K562 (cell line): ENCODE measurements around the gene ZEB2. TPM values are rescaled to one million over a fixed set of nuclear protein-coding genes. Genes with fewer than 3 reads are reported as not detected.
A peak's percentile ranks its signal among the peaks of the same experiment; 100 is the strongest.

Source experiments
- ATAC-seq: fragments of 200-7000 bp; cut with Tn5 transposase; 3 replicates; pipeline ENCODE4 v1.9.1; 2020; ENCODE audit warnings: moderate library complexity
- BruUV-seq: library from RNA; stranded (reverse); fragments of 400-500 nt; replicated peaks from 2 replicates; lab custom pipeline; 2021; lab: Mats Ljungman, UMichigan
- CTCF ChIA-PET: fragments of 300-600 bp; formaldehyde crosslinking; extraction: SDS; loops from one replicate; lab custom pipeline; 2021; ENCODE audit warnings: low intra/inter-chr PET ratio; lab: Yijun Ruan, JAX
- POLR2A ChIA-PET: fragments of 300-600, 350-650 bp; sonication (Branson Sonifier 250); formaldehyde crosslinking; extraction: SDS; loops from one replicate; lab custom pipeline; 2021; ENCODE audit warnings: antibody characterized with exemption, inconsistent platforms; lab: Yijun Ruan, JAX
- DNase-seq, 4 experiments: peaks; one replicate each; pipeline versions ENCODE4 v3.0.0 to v3.0.0-alpha.2; 2011 to 2018; ENCODE audit warnings: low spot score in 3 of 4, mixed read lengths in 3 of 4; ENCODE audit errors: extremely low read depth in 1 of 4
- FAIRE-seq: peaks from 2 replicates; lab custom pipeline; 2011; peaks lifted over from hg19 to GRCh38; lab: Jason Lieb, UNC
- H2AFZ ChIP-seq: 2 replicates; pipeline ENCODE4 v1.6.0; 2011; ENCODE audit warnings: low read depth, low read length, control low read depth, inconsistent platforms
- H3K27ac ChIP-seq: fragments of 200-600 bp; 3 replicates; pipeline ENCODE4 v1.8.0; 2011; ENCODE audit warnings: low read depth, mild to moderate bottlenecking, control low read depth, inconsistent platforms, low read length, moderate library complexity, mixed read lengths; ENCODE audit errors: extremely low read depth
- H3K27me3 ChIP-seq, 2 experiments: fragments of 300-600 bp in 1 of 2; 2 replicates in 1 of 2; 3 replicates in 1 of 2; pipeline versions ENCODE4 v1.6.0 to v1.8.0; 2011; ENCODE audit warnings: inconsistent platforms in 2 of 2, low read length in 2 of 2, mild to moderate bottlenecking in 1 of 2, mixed read lengths in 1 of 2, moderate library complexity in 1 of 2; ENCODE audit not compliant: control insufficient read depth in 2 of 2, insufficient read depth in 2 of 2
- H3K36me3 ChIP-seq: fragments of 300-600 bp; 3 replicates; pipeline ENCODE4 v1.8.0; 2011; ENCODE audit warnings: mild to moderate bottlenecking, low read length, inconsistent platforms; ENCODE audit not compliant: control insufficient read depth, insufficient read depth
- H3K4me1 ChIP-seq, 2 experiments: fragments of 200-600 bp in 1 of 2; replicated peaks in 1 of 2; 2 replicates in 1 of 2; 3 replicates in 1 of 2; pipeline versions ENCODE4 v1.5.1 to v1.8.0; 2011; ENCODE audit warnings: inconsistent platforms in 2 of 2, low read length in 2 of 2, mild to moderate bottlenecking in 1 of 2, mixed read lengths in 1 of 2, moderate library complexity in 1 of 2; ENCODE audit not compliant: control insufficient read depth in 2 of 2, insufficient read depth in 2 of 2
- H3K4me2 ChIP-seq: 2 replicates; pipeline ENCODE4 v1.6.1; 2011; ENCODE audit warnings: low read length, control low read depth, inconsistent platforms, mixed read lengths; ENCODE audit not compliant: insufficient read depth
- H3K4me3 ChIP-seq: fragments of 200-600 bp; sonication (generic), shearing (Covaris generic); 2 replicates; pipeline ENCODE4 v1.5.1; 2016; ENCODE audit warnings: control low read depth, inconsistent platforms
- H3K79me2 ChIP-seq: fragments of 200-600 bp; 3 replicates; pipeline ENCODE4 v1.8.0; 2011; ENCODE audit warnings: low read length, inconsistent platforms; ENCODE audit not compliant: control insufficient read depth, insufficient read depth
- H3K9ac ChIP-seq, 2 experiments: 2 replicates each; pipeline versions ENCODE4 v1.6.0 to v1.6.1; 2011; ENCODE audit warnings: low read depth in 2 of 2, low read length in 2 of 2, control low read depth in 1 of 2, inconsistent platforms in 1 of 2, mild to moderate bottlenecking in 1 of 2, mixed read lengths in 1 of 2; ENCODE audit not compliant: insufficient read depth in 1 of 2
- H3K9me1 ChIP-seq: one replicate; pipeline ENCODE4 v1.6.0; 2011; ENCODE audit warnings: inconsistent platforms, mild to moderate bottlenecking, low read length, moderate library complexity; ENCODE audit not compliant: control insufficient read depth, insufficient read depth
- H3K9me3 ChIP-seq: replicated peaks from 2 replicates; pipeline ENCODE4 v1.5.1; 2011; ENCODE audit warnings: low read depth, low read length, inconsistent platforms; ENCODE audit not compliant: control insufficient read depth, insufficient read depth
- H4K20me1 ChIP-seq: replicated peaks from 2 replicates; pipeline ENCODE4 v1.6.1; 2011; ENCODE audit warnings: low read length, inconsistent platforms, mixed read lengths; ENCODE audit not compliant: control insufficient read depth, insufficient read depth
- DACH1 ChIP-seq: fragments of 450-650 bp; IDR thresholded peaks from 2 replicates; pipeline ENCODE4 v1.6.1; 2018; ENCODE audit not compliant: partially characterized antibody
- DMBX1 ChIP-seq: fragments of 250-450 bp; sonication (Bioruptor Pico); IDR thresholded peaks from 2 replicates; pipeline ENCODE4 v1.8.0; 2022; ENCODE audit warnings: inconsistent platforms, mild to moderate bottlenecking, moderate library complexity, borderline replicate concordance
- FOXJ3 ChIP-seq: sonication (generic); formaldehyde crosslinking; IDR thresholded peaks from 2 replicates; pipeline ENCODE4 v1.4.0; 2020; ENCODE audit warnings: mild to moderate bottlenecking, missing genetic modification reagents
- KLF16 ChIP-seq: IDR thresholded peaks from 2 replicates; pipeline ENCODE4 v1.6.1; 2016; ENCODE audit warnings: antibody characterized with exemption
- L3MBTL2 ChIP-seq: fragments of 450-650 bp; IDR thresholded peaks from 2 replicates; pipeline ENCODE4 v1.6.1; 2016; ENCODE audit warnings: mild to moderate bottlenecking, moderate library complexity
- WGBS: fragments of 100-300 bp; shearing (Covaris generic); methylation state at CpG from one replicate; pipeline ENCODE4 v1.1.6; 2016; ENCODE audit warnings: low coverage, mixed read lengths; ENCODE audit not compliant: insufficient coverage; ENCODE audit errors: missing lambda C conversion rate; 5-methylcytosine and 5-hydroxymethylcytosine counted together
- in situ Hi-C: fragments of 300-500 bp; cut with MboI; formaldehyde crosslinking; loops from 4 replicates; pipeline ENCODE4 v1.15.0; 2018; ENCODE audit warnings: inconsistent platforms, mixed read lengths
- intact Hi-C: fragments of 100-400 bp; cut with micrococcal nuclease; formaldehyde crosslinking; loops from 2 replicates; pipeline ENCODE4 v1.14.2; 2022
- polyA plus RNA-seq, 8 experiments: library from polyadenylated mRNA; depleted of rRNA in 4 of 8; stranded (reverse) in 5 of 8; unstranded in 3 of 8; fragments of >200 nt; fragmentation: Nextera tagmentation in 2 of 8; fragmentation: Illumina TruSeq in 1 of 8; extraction: Ambion mirVana in 2 of 8; extraction: Trizol in 1 of 8; gene quantifications; 2 replicates each; pipeline versions ENCODE4 v1.2.1 to v1.2.3, GENCODE V29; 2011 to 2014; ENCODE audit warnings: inconsistent platforms in 1 of 8, missing spikeins in 1 of 8
- total RNA-seq, 7 experiments: library from RNA; depleted of rRNA in 6 of 7; stranded (reverse); fragments of >200 nt in 6 of 7; fragmentation: Illumina TruSeq in 2 of 7; extraction: Trizol in 2 of 7; gene quantifications; 2 replicates each; pipeline versions ENCODE4 v1.2.1 to v1.2.3, GENCODE V29; 2011 to 2021; ENCODE audit warnings: low replicate concordance in 1 of 7
- TF ChIP-seq, protein P1 (sequence below): fragments of 450-650 bp; IDR thresholded peaks from 2 replicates; pipeline ENCODE4 v1.6.1; 2016; ENCODE audit warnings: borderline replicate concordance
- TF ChIP-seq, protein P2 (sequence below): IDR thresholded peaks from 3 replicates; pipeline ENCODE4 v1.6.1; 2011; ENCODE audit warnings: borderline replicate concordance, mild to moderate bottlenecking; ENCODE audit not compliant: insufficient read length, insufficient read depth
- TF ChIP-seq, protein P3 (sequence below): sonication (generic); formaldehyde crosslinking; IDR thresholded peaks from 2 replicates; pipeline ENCODE4 v1.8.1; 2023; ENCODE audit warnings: missing genetic modification reagents, mild to moderate bottlenecking, borderline replicate concordance
- TF ChIP-seq, protein P4 (sequence below): fragments of 450-650 bp; formaldehyde crosslinking; IDR thresholded peaks from 2 replicates; pipeline ENCODE4 v1.4.0; 2020; ENCODE audit warnings: mild to moderate bottlenecking, moderate library complexity

ZEB2 gene
- total and polyA plus RNA-seq, 9 of the 15 experiments (the other 6 are each of a cell fraction or from before 2014, with no cell fraction given): 15.1 to 113 (median 72.3) TPM

DNA sequence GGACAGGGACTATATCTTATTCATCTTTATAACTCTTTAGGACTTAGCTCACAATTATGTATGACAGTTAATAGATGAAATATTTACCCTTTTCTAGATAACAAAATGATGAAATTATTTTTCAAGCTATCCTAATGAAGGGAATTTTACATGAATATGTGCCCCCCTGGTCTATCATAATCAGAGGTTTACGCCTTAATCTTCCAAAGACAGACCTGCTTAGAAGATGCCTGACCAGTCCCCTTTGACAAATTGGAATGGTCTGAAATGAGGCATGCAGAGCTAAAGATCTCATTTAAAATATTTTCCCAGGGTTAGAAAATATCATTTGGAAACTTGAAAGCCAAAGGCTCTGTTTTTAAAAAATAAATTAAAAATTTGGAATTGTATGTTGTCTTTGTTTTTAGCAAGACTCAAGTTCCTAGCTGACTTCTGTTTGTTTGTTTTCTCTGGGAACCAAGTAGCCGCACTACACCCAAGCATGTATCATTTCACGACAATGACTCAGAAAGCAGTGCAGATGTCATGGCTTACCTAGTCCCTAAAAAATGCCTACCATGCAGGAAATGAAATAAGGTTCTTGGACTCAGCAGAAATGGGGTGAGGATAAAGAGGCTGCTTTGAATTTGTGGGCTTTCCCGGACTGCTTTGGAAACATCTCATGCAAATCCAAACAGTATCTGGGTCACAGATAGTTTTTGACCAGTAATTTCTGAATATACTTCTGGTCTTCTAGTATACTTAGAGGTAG, 162.1 kb downstream of the ZEB2 start (continued):
- TF ChIP-seq, protein P1, sequence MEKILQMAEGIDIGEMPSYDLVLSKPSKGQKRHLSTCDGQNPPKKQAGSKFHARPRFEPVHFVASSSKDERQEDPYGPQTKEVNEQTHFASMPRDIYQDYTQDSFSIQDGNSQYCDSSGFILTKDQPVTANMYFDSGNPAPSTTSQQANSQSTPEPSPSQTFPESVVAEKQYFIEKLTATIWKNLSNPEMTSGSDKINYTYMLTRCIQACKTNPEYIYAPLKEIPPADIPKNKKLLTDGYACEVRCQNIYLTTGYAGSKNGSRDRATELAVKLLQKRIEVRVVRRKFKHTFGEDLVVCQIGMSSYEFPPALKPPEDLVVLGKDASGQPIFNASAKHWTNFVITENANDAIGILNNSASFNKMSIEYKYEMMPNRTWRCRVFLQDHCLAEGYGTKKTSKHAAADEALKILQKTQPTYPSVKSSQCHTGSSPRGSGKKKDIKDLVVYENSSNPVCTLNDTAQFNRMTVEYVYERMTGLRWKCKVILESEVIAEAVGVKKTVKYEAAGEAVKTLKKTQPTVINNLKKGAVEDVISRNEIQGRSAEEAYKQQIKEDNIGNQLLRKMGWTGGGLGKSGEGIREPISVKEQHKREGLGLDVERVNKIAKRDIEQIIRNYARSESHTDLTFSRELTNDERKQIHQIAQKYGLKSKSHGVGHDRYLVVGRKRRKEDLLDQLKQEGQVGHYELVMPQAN: no peak

DNA sequence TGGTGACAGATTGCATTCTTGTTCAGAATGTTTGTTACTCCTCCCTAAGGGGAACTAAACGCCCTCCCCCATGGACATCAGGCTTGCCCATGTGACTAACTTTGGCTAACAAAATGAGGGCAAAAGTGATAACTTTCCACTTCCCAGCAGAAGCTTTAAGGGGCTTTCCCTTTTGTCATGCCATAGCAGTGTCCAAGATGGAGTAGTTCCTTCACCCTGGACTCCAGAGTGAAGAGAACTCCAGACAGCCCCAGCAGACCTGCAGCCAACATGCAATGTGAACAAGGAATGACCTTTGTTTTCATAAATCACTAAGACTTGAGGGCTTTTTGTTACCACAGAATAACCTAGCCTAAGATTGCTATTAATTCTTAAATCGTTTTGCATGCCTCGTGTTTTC, 163.5 kb downstream of the ZEB2 start:
- Histone ChIP-seq H3K36me3 (no peaks in the 10 kb centered on the region), H3K4me1 (peaks cover 3 to 33% of the 10 kb centered on the region in 2 experiments), H3K9me3 (no peaks in the 10 kb centered on the region), H3K4me3 (no peak overlapping the region), H3K9me1 (no peaks in the 10 kb centered on the region), H3K4me2 (no peak overlapping the region), H3K79me2 (no peaks in the 10 kb centered on the region), H4K20me1 (no peaks in the 10 kb centered on the region), H3K9ac (0 out of 4 replicates have a peak overlapping the region, but pooled peaks of 1 of the 2 experiments have one; percentile 11), H2AFZ (peak overlapping the region; percentile 86), H3K27me3 (no peaks in the 10 kb centered on the region), H3K27ac (no peak overlapping the region)
- no peak for DNase-seq
- ChIA-PET CTCF (no interaction called here), POLR2A (no interaction called here)
- FAIRE-seq: no peak
- in situ Hi-C loops (no loop called here), intact Hi-C loops (loop anchor here (5.0 kb wide), 2 partner anchors 166 to 226 kb away; partner anchors contain the start of gene ZEB2)
- 18% methylated on average over 3 of the region's 3 CpGs for WGBS
- BruUV-seq: no TSS peak
- ATAC-seq: 0 out of 3 replicates have a peak, but pooled peaks have one; percentile 7
- TF ChIP-seq, protein P2, sequence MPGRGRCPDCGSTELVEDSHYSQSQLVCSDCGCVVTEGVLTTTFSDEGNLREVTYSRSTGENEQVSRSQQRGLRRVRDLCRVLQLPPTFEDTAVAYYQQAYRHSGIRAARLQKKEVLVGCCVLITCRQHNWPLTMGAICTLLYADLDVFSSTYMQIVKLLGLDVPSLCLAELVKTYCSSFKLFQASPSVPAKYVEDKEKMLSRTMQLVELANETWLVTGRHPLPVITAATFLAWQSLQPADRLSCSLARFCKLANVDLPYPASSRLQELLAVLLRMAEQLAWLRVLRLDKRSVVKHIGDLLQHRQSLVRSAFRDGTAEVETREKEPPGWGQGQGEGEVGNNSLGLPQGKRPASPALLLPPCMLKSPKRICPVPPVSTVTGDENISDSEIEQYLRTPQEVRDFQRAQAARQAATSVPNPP: no peak
- no peak for TF ChIP-seq FOXJ3 (CRISPR knock-in tag)
- TF ChIP-seq, protein P3, sequence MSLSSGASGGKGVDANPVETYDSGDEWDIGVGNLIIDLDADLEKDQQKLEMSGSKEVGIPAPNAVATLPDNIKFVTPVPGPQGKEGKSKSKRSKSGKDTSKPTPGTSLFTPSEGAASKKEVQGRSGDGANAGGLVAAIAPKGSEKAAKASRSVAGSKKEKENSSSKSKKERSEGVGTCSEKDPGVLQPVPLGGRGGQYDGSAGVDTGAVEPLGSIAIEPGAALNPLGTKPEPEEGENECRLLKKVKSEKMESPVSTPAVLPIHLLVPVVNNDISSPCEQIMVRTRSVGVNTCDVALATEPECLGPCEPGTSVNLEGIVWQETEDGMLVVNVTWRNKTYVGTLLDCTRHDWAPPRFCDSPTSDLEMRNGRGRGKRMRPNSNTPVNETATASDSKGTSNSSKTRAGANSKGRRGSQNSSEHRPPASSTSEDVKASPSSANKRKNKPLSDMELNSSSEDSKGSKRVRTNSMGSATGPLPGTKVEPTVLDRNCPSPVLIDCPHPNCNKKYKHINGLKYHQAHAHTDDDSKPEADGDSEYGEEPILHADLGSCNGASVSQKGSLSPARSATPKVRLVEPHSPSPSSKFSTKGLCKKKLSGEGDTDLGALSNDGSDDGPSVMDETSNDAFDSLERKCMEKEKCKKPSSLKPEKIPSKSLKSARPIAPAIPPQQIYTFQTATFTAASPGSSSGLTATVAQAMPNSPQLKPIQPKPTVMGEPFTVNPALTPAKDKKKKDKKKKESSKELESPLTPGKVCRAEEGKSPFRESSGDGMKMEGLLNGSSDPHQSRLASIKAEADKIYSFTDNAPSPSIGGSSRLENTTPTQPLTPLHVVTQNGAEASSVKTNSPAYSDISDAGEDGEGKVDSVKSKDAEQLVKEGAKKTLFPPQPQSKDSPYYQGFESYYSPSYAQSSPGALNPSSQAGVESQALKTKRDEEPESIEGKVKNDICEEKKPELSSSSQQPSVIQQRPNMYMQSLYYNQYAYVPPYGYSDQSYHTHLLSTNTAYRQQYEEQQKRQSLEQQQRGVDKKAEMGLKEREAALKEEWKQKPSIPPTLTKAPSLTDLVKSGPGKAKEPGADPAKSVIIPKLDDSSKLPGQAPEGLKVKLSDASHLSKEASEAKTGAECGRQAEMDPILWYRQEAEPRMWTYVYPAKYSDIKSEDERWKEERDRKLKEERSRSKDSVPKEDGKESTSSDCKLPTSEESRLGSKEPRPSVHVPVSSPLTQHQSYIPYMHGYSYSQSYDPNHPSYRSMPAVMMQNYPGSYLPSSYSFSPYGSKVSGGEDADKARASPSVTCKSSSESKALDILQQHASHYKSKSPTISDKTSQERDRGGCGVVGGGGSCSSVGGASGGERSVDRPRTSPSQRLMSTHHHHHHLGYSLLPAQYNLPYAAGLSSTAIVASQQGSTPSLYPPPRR (CRISPR knock-in tag): no peak
- peak; percentile 61; the same call in 1 of the 2 replicates for TF ChIP-seq DMBX1 (CRISPR knock-in tag)
- TF ChIP-seq DACH1: no peak
- TF ChIP-seq KLF16: no peak
- peak; percentile 44; the same call in 1 of the 2 replicates for TF ChIP-seq L3MBTL2
- TF ChIP-seq, protein P4, sequence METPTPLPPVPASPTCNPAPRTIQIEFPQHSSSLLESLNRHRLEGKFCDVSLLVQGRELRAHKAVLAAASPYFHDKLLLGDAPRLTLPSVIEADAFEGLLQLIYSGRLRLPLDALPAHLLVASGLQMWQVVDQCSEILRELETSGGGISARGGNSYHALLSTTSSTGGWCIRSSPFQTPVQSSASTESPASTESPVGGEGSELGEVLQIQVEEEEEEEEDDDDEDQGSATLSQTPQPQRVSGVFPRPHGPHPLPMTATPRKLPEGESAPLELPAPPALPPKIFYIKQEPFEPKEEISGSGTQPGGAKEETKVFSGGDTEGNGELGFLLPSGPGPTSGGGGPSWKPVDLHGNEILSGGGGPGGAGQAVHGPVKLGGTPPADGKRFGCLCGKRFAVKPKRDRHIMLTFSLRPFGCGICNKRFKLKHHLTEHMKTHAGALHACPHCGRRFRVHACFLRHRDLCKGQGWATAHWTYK (CRISPR knock-in tag): 0 out of 2 replicates have a peak, but pooled peaks have one; percentile 34
